Activated effector memory CD4-positive, alpha-beta T cell treated with Interleukin-2 at 50 U/mL for 16 hours (primary cell): Measurements from ENCODE around the gene PADI4.
"Not testable (repeated sequence)": the region's sequence is repeated elsewhere in the genome, so short reads cannot be mapped to it uniquely, and the experiment has no call there.

Experiments
- DNase-seq: peaks from one replicate; pipeline ENCODE4 v3.0.0-alpha.2; 2020

PADI4 gene

DNA sequence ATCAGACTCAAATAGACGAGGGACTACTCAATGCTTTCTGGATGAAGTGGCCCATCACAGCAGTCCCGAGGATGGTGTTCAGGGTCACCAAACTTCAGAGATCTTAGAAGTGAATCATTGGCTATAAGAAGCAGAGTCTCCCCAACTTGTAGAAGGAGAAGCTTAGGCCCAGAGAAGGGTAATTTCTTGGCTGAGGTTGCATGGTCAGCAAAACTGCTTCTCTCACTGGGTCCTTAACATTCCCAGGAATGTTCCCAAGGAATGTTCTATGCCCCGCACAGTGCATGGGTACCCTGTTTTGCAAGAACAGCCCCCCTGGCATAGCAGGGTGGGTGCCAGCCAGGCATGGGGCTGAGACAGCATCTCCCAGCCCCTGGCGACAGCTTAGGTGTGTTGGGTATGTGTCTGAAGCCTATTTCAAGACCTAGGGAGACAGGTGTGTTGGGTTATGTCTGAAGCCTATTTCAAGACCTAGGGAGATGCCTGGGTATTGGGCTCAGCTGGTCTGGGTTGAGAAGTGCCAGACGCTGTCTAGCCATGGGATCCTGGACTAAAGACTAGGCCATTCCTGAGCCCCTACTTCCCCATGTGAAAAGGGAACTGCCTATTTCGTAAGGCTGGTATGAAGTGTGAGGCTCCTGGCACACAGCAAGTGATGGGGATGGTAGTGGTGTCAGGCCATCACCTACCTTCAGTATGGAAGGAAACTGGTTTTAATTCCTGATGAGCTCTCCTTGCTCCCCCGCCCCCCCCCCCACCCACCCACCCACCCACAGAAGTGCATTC is 90.1 kb downstream of the PADI4 start:
- no peak for DNase-seq

DNA sequence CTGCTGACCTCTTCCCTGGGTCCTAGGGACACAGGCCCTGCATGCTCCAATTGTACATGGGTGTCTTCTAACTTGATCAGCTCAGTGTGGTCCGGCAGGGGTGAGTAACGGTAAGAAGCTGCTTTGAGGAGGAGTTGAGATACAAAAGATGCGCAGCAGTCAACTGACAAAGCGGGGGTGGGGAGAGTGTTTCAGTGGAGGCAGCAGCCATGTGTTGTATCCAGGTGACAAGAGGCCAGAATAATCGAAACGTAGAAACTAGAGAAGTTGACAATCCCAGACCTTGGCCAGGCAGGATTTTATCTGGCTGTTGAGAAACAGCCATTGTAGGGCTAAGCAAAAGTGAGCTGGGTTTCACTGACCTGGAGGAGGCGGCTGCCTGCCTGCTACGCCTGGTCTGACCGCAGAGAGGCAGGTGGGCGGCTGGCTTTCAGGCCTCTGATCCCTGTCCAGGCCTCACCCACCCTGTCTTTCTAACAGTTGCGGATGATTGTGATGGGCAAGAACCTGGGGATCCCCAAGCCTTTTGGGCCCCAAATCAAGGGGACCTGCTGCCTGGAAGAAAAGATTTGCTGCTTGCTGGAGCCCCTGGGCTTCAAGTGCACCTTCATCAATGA is 92.8 kb downstream of the PADI4 start:
- no peak for DNase-seq

DNA sequence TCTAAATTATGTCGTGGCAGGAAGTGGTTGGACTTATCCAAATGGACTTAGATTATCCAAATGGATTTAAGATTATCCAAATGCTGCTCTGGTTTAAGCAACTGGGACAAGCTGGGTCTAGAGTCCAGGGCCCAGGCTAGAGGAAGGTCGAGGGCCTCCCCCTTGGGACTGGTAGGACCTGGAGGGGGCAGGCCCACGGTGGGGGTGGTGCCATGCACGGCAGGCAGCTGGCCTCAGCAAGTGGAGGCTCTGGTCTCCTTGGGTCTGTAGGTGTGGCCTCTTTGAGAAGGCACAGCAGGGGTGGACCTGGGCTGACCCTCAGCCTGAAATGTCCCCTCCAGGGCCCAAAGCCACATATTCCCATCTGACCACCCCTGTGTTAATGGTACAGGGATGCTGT is 93.8 kb downstream of the PADI4 start:
- no peak for DNase-seq

DNA sequence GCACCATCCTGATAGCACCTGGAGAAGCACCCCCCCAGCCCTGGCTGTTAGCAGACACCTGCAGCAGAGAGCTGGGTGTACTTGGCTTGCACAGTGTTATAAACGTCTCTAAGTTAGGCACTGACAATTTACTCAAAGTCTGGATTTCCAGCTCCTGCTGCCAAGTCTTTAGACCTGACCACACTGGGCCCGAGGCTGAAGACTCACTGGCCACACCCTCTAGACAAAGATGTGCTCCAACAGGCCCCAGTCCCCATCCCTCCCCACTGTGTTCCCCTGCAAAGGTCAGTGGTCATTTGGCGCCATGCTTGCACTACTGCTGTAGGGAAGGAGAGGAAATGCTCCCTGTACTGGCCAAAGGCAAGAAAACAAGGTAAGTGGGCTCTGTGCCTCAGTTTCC is 95.1 kb downstream of the PADI4 start:
- no peak for DNase-seq

DNA sequence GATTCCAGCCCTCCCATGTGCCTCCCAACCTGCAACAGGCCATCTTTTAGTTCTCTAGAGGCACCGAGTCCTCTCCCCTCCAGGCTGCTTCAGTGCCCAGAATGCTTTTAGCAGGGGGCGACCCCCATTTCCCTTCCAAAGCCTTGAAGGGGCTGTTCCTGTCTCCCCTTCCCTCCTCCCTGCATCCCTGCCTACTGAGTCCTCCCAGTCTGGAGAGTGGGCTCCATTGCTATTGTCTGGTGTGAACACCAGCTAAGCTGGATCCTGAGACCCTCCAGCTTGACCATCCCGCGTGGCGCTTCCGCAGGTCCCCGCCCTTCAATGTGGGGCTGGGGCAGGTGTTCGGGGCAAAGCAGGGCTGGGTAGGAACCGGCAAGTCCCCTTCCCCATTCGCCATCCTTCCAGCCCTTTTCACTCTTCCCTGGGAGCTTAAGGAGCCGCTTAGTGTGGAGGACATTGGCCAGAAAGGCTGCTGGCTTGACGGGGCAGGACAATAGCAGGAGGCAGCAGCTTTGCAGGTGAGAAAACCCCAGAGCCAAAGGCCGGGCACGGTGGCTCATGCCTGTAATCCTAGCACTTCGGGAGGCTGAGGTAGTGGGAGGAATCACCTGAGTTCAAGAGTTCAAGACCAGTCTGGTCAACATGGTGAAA is 96.2 kb downstream of the PADI4 start:
- DNase-seq: no peak

DNA sequence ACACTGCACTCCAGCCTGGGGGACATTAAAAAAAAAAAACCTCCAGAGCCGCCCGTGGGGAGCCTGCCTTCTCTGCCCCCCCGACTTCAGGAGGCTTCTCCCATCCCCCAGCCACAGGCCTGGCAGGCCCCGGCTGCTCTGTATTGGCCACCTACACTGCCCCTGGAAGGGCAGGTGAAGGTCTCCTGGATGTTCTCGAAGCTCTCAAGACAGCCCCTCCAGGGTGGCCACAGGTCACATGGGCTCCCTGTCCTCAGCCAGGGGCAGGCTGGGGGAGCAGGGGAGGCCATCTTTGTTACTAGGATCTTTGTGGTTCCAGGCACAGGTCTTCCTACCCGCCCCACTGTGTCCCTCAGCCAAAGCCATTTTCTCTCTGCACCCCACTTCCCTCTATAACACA is 96.8 kb downstream of the PADI4 start:
- DNase-seq: no peak

DNA sequence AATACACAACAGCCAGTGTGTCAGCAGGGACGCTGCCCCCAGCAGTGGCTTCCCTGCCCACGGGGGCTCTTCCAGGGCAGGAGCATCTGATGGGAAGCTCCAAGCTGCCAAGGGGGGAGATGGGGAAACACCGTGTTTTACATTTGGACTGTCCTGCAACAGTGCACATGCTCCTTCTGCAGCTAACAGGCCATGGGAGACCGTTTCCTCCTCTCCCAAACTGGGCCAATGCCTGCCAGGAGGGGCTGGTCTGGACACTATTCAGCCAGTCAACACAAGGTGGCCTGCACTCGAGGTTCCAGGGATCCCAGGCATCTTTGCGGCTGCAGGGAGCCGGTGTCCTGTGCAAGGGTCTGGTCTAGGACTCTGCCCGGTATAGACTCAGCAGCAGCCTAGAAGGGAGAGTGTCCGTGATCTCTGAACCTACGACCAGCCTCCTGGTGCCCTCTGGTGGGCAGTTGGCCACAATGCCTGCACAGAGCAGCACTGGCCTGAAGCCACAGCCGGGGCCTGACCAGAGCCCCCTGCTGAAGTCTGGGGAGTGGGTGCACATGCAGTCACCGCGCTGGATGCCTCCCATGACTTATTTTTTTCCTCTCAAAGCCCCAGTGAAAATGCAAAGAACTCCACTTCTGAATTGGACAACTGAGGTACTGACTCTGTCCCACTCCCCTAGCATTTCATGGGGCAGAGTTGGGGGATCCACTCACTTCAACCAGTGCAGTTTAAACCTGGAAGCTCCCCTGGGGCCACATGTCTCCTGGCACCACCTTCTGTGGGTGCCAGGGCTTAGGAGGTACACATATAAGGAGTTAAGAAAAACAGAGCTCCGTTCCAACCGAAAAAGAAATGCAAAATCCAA is 98.1 kb downstream of the PADI4 start:
- no peak for DNase-seq

DNA sequence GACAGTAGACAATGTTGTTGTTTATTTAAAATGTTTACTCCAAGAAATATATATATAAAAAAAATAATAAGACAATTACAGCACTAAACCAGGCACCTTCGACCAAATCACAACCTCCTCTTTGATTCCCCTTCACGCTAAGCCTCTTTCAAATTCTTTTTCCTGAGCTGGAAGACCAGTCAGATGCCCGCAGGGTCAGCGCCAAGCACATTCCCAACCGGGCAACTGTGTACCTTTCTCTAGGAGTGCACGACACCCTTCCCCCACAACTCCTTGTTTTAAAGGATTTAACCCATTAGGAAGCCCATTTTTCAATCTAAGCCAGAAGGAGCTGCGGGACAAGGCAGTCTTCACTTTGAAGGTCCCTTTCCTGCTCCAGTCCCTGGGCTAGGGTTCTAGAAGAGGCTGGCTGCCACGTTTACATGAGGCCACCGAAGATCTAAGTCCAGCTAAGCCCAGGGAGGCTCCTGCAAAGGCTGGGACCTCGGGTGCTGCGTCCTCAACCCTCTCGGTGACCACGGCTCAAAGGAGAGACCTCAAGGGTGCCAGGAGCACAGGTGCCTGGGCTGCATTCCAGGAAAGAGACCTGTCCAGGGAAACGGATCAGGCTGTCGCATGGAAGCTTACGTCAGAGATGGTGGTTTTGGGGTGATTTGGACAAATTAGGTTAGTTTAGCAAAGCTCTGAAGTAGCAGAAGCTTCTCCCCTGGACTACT is 98.9 kb downstream of the PADI4 start:
- DNase-seq: not testable (repeated sequence)

DNA sequence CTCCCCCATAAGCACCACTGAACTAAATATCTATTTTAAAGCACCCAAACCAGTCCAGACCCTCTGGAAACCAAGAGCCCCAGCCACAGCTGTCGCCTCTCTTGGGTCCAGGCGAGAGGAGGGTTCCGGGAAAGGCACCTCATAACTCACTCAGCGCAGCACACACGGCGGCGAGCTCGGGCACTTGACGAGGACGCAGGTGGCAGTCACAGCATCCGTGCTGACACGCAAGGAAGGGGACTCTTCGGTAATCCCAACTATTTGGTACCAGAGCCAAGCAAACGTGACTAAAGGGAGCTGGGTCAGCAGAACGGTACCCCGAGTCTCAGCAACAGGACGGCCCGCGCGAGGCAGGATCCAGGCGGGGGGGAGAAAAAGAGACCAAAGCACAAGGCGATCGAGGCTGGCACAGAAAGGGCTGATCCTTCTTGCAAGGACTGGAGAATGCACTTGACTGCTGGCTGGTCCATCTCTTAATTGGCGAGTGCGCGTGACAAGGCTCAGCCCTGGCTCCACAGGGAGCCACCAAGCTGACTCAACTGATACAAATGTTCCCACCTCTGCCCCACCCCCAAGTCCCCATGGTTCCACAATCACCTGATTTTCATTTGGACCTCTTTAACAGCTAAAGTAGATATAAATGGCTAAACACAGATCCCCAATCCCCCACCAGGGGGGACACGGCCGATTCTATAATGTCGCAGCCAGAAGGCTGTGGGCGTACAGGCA is 100.0 kb downstream of the PADI4 start:
- DNase-seq: not testable (repeated sequence)

DNA sequence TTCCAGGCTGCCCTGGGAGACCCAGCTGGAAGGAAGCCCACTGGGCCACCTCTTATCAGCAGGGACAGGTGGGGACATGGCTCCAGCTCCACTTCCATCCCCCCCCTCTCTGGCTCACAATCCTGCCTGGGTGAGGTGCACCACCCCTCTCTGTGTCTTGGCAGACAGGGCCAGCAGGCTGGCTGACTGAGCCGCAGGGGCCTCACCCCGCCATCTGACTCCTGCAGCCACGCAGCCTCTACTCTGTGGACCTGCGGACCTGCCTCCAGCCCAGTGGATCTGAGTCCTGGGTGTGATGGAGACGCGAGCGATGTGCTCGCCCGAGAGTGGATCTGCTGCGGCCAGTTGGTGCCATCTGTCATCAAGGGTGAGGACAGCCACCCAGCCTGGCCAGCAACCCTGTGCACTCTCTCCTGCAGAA is 101.4 kb downstream of the PADI4 start:
- no peak for DNase-seq

DNA sequence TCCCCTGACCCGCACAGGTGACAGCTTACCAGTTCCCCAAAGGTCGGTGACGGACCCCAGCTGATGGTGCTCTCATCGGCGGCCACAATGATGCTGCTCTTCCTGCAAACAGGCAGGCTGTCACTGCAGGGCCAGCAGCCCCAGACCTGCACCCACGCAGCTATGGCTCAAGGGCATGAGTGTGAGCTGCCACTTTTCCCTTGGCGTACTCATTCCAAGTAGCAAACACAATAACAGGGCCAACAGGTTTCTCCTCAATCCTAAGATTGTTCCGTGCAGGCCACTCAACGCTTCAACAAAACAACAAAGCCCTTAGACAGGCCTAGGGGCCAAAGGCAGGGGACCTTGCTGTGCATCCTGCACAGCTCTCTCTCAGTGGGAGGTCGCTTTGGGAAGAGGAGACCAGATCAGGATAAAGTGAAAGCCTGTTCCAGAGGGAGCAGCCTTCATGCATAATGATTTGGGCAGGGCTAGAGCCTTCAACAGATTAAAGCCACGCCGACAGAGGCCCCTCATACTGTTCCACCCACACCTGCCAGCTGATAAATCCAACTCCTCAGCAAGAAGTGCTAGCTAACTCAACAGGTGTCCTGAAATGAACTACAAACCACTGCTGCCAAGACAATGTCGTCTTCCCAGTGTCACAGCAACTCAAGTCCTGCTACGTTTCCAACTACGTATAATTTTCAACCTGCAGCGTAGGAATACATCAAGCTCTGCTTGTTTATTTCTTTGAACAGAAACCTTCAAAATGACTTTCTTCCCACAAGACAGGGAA is 104.3 kb downstream of the PADI4 start:
- DNase-seq: no peak
